Measurements from ENCODE around the gene AFF4. TPM values are rescaled to one million over a fixed set of nuclear protein-coding genes. Genes with fewer than 3 reads are reported as not detected.
A peak's percentile ranks its signal among the peaks of the same experiment; 100 is the strongest.
"Not testable (repeated sequence)": the region's sequence is repeated elsewhere in the genome, so short reads cannot be mapped to it uniquely, and the experiment has no call there.

AFF4 gene, protein sequence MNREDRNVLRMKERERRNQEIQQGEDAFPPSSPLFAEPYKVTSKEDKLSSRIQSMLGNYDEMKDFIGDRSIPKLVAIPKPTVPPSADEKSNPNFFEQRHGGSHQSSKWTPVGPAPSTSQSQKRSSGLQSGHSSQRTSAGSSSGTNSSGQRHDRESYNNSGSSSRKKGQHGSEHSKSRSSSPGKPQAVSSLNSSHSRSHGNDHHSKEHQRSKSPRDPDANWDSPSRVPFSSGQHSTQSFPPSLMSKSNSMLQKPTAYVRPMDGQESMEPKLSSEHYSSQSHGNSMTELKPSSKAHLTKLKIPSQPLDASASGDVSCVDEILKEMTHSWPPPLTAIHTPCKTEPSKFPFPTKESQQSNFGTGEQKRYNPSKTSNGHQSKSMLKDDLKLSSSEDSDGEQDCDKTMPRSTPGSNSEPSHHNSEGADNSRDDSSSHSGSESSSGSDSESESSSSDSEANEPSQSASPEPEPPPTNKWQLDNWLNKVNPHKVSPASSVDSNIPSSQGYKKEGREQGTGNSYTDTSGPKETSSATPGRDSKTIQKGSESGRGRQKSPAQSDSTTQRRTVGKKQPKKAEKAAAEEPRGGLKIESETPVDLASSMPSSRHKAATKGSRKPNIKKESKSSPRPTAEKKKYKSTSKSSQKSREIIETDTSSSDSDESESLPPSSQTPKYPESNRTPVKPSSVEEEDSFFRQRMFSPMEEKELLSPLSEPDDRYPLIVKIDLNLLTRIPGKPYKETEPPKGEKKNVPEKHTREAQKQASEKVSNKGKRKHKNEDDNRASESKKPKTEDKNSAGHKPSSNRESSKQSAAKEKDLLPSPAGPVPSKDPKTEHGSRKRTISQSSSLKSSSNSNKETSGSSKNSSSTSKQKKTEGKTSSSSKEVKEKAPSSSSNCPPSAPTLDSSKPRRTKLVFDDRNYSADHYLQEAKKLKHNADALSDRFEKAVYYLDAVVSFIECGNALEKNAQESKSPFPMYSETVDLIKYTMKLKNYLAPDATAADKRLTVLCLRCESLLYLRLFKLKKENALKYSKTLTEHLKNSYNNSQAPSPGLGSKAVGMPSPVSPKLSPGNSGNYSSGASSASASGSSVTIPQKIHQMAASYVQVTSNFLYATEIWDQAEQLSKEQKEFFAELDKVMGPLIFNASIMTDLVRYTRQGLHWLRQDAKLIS
- 87.7 TPM for total RNA-seq

DNA sequence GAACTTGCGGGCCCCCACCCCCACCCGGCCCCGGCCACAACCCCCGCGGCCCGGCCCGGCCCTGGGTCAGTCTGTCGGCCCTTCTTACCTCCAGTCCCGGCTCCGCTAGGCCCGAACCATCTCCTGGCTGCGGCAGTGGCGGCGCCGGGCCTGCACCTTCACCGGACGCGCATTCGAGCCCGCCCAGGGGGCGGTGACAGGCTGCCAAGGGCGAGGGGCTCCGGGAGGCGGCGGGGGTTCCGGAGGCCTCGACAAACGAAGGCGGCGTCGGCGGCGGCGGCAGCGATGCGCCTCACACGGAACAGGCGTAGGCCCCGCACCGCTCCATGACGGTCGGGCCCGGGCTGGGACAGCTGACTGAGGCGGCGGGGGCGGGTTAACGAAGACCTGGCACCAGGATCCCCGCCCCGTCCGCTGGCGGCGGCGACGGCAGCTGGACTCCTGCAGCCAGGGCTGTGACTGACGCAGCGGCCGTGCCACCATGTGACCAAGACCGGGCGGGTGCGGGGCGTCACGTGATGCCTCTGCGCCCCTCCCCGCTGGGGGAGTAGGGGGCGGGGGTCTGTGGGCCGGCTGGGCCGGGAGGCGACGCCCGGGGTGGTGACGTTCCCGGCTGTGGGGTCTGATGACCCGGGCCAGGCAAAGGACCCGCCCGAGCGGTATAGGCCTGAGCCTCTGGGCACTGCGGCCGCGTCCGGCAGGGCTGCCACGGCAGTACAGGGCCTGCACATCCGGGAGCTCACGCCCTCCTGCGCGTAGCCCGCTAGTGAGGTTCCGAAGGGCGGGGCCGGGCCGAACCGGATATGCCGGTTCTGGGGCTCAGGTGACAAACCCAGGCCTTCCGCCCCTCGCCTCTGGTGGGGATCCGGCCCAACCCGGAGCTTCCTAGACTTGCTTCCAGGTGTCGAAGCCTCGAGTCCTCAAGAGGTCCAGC is at the start of gene AFF4:
Gene AFF4, minus strand, starts transcription at position 464 of the 934 bp plus-strand sequence. CDS start 26,445 bp downstream, outside the sequence.
- peak; percentile 96 for DNase-seq (ENCODE audit: low spot score)

DNA sequence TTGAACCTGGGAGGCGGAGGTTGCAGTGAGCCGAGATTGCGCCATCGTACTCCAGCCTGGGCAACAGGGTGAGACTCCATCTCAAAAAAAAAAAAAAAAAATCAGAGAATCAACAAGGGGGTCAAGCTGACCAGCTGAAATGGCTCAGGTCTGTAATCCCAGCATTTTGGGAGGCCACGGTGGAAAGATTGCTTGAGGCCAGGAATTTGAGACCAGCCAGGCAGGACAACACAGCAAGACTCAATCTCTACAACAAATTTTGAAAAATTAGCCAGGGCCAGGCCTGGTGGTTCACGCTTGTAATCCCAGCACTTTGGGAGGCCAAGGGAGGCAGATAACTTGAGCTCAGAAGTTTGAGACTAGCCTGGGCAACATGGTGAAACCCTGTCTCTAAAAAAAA is 45.0 kb upstream of the AFF4 start:
- DNase-seq (ENCODE audit: low spot score), result not testable (repeated sequence)

DNA sequence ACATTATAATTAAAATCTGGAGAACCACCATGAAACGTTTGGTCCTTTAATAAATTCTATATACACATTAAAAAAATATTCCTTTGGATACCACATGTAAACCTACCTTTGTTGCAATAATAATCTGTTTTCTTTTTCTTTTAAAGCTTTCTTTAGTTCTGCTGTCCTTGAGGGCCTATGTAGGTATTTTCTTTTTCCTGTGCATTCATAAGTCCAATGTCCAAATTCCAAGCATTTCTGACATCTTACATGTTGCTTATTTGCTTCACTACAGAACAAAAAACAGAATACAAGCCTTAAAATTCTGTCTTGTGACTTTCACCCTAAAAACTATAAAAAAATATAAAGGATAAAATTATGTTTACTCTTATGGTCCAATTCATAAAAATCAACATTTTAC is 43.2 kb upstream of the AFF4 start:
- no peak for DNase-seq (ENCODE audit: low spot score)

DNA sequence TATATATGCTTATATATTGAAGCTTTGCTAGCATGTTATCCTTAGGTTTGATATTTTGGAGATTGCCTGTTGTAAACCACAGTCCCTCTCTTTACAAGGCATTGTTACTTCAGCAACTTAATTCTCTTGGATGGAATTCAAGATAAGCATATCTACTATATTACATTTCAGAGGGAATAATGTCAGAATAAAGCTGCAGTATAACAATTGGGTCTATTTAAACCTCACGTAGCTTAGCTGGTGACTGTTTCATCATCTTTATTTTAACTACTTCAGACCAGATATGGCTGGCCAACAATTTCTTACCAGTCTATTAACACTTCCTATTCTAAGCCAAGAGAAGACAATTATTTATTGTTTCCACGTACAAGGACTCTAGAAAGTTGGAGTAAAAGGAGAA is 35.8 kb upstream of the AFF4 start:
- no peak for DNase-seq (ENCODE audit: low spot score)

DNA sequence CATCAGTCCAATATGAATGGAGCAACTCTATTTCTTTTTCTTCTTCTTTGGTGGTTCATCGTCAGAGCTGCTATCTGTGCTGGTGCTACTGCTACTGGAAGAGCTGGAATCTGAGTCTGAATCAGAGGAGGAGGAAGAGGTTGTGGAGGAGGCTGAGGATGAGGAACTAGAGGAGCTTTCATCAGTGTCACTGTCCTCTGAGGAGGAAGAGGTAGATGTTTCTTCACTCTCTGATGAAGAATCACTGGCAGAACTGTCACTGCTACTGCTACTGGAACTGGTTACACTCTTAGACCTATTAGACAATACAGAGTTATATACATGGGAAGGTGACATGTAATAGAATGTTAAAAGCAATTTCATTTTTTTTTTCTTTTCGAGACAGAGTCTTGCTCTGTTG is 35.1 kb upstream of the AFF4 start:
- no peak for DNase-seq (ENCODE audit: low spot score)

DNA sequence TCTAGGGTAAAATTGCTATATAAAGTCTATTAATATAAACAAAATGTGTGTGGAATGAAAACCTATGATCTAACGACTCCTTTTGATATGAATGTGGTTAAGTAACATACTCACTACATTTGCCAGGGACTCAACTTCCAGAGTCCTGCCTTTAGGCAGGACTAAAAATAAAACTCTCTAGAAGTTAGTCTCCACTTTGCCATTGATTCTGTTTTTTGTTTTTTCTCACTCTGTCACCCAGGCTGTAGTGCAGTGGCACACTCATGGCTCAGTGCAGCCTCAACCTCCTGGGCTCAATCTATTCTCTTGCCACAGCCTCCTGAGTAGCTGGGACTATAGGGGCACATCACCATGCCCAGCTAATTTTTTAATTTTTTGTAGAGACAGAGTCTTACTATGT is 32.9 kb upstream of the AFF4 start:
- no peak for DNase-seq (ENCODE audit: low spot score)

DNA sequence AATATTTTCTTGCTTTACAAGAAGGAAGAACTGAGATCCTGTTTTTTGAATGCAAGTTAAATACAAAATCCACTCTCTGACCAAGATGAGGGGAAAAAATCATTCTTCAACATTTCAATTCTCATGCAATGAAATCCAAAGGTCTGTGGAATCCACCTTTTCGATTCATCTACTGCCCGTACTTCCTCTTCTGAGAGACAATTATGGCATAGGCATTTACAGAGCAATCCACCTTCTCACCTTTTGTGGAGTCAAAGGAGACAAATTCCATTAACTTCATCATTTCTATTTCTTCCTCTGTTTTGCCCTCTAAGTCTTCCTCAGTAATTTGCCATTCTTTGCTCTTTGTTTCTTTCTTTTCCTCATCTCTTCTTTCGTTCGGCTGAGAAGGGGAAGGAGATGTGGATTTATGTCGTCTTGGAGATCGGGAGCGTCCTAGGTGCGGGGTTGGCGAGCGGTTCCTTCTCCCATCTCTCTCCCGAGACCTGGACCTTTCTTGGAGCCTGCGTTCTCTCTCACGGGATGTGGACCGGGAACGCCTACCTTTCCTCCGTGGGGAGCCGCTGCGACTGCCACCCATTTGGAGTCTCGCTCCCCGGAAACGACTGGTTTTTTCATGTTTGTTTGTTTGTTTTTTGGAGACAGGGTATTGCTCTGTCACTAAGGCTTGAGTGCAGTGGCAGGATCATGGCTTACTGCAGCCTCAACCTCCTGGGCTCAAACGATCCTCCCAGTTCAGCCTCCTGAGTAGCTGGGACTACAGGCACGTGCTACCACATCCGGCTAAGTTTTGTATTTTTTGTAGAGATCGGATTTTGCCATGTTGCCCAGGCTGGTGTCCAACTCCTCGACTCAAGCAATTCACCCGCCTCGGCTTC is 24.3 kb upstream of the AFF4 start:
- DNase-seq (ENCODE audit: low spot score), result no peak

DNA sequence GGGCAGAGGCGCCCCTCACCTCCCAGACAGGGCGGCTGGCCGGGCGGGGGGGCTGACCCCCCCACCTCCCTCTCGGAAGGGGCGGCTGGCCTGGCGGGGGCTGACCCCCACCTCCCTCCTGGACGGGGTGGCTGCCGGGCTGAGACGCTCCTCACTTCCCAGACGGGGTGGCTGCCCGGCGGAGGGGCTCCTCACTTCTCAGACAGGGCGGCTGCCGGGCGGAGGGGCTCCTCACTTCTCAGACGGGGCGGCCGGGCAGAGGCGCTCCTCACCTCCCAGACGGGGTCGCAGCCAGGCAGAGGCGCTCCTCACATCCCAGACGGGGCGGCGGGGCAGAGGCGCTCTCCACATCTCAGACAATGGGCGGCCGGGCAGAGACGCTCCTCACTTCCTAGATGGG is 19.5 kb upstream of the AFF4 start:
- not testable (repeated sequence) for DNase-seq (ENCODE audit: low spot score)

DNA sequence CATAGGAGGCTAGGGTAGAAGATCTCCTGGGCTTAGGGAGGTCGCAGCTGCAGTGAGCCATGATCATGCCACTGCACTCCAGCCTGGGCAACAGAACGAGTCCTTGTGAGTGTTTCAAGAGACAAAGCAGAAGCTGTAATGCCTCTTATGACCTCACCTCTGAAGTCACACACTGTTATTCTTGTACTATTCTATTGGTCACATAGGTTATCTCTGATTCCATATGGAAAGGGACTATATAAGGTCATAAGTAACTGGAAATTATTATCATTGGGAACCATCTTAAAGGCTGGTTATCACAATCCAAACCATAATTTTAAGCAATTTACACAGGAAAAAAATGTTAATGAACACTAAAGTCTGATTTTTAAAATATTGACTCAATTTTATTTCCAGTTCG is 17.9 kb upstream of the AFF4 start:
- DNase-seq (ENCODE audit: low spot score), result no peak

DNA sequence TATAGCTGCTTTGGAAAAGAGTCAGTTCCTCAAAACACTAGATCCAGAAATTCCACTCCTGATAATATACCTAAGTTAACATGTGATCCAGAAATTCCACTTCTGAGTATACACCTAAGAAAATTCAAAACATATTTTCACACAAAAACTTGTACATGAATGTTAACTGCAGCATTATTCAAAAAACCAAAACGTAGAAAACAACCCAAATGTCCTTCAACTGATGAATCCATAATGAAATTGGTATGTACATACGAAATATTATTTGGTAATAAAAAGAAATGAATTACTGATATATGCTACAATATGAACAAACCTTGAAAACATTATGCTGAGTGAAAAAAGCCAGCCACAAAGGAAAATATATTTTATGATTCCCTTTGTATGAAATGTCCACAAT is 16.5 kb upstream of the AFF4 start:
- DNase-seq (ENCODE audit: low spot score), result no peak

DNA sequence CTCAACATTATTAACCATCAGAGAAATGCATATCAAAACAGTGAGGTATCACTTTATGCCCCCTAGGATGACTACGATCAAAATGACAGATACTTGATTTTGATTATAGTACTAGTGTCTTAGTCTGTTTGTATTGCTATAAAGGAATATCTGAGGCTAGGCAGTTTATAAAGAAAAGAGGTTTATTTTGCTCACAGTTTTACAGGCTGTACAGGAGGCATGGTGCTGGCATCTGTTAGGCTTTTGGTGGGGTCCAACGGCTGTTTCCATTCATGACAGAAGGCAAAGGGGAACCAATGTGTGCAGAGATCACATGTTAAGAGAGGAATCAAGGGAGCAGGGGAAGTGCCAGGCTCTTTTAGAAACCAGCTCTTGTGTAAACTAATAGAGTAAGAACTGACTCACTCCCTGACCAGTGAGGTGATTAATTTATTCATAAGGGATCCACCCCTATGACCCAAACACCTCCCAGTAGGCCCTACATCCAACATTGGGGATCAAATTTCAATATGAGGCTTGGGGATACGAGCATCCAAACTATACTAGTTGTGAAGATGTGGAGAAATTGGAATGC is 16.0 kb upstream of the AFF4 start:
- DNase-seq (ENCODE audit: low spot score), result no peak

DNA sequence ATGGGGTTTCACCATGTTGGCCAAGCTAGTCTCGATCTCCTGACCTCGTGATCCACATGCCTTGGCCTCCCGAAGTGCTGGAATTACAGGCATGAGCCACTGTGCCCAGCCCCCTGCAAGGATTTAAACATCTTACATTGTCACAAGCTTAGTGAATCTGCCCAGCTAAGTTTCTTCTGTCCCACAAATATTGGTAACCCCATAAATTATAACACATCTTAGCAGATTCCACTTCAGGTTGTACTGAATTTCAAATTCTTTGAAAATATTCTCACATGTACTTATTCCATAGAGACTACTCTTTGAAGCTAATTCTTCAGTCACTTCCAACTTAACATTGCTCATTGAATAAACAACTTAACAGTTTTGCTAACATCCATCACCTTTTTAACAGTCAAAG is 13.4 kb upstream of the AFF4 start:
- no peak for DNase-seq (ENCODE audit: low spot score)

DNA sequence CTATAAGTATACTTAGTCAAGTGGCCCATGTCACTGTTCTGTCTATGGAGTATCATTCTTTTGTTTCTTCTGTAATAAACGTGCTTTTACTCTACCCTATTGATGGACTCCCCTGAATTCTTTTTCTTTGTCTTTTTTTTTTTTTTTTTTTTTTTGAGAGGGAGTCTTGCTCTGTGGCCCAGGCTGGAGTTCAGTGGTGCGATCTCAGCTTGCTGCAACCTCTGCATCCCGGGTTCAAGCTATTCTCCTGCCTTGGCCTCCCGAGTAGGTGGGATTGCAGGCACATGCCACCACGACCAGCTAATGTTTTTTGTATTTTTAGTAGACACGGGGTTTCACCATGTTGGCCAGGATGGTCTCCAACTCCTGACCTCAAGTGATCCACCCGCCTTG is 9.0 kb upstream of the AFF4 start:
- DNase-seq (ENCODE audit: low spot score), result not testable (repeated sequence)

DNA sequence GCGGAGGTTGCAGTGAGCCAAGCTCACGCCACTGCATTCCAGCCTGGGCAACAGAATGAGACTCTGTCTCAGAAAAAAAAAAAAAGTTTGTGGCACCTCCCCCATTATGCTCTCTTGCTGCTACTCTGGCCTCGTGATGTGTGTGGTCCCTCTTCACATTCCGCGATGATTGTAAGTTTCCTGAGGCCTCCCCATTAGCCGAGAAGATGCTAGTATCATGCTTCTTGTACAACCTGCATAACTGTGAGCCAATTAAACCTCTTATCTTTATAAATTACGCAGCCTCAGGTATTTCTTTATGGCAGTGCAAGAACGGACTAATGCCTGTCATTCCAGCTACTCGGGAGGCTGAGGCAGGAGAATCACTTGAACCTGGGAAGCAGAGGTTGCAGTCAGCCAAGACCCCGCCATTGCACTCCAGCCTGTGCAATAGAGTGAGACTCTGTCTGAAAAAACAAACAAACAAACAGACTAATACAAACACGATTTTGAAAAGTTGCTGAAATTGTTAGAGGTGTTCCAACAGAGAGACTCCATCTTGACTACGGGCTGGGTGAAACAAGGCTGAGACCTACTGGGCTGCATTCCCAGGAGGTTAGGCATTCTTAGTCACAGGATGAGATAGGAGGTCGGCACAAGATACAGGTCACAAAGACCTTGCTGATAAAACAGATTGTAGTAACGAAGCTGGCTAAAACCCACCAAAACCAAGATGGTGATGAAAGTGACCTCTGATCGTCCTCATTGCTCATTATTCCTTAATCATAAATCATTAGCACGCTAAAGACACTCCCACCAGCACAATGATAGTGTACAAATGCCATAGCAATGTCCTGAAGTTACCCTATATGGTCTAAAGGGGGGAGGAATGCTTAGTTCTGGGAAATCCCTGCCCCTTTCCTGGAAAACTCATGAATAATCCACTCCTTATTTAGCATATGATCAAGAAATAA is 8.3 kb upstream of the AFF4 start:
- DNase-seq (ENCODE audit: low spot score), result no peak

DNA sequence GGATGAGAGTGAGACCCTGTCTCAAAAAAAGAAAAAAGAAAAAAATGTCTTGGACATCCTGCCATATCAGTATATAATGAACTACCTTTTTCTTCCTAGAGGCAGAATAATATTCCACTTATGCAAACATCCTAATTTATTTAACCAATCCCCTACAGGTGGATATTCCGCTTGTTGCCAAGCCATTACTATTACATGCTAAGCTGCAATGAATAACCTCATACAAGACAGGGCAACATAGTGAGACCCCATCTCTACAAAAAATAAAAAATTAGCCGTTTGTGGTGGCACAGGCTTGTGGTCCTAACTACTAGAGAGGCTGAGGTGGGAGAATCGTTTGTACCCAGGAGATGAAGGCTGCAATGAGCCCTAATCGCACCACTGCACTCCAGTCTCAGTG is 1.7 kb upstream of the AFF4 start:
- DNase-seq (ENCODE audit: low spot score), result no peak

DNA sequence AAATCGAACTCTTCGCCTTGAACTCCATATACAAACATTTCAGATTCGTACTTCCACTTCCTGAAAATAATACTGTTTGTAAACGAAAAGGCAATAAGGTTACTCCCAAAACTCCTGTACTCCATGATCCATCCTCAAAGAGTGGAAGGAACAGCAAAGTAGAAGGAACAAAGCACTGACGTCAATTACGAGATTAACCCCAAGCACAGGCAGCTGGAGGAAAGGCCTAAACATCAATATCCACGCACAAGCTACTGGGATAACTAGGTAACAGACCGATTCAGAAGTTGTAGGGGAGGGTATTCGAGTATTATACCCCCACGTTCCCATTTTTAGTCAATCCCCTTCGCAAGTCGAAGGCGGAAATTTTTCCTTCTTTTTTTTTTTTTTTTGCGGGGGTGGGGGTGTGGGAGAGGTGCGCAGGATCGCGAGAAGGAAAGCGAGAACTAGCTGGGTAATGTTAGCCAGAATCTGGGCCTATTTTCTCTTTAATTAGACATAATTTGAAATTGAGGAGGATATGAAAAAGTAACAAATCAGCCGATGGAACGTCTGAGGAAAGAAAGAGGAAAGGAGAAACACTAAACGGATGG is 909 bp downstream of the AFF4 start:
- DNase-seq (ENCODE audit: low spot score), result peak; percentile 17

DNA sequence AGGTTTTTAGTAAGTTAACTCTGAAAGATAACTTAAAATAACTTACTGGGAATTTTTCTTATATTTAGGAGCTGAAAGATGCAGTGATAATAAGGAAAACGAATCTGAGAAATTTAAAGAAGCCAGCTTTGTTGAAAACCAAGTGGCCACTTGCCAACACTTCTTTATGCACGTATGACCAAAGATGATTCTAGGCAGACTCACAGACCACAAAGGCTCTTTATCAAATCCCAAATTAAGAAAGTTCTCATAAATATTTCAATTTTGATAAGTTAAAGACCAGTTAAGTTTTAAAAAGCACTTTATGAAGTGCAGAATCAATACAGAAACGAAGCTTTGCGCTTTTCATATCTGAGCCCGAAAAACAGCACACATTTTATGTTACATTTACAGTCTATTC is 1.5 kb downstream of the AFF4 start:
- DNase-seq (ENCODE audit: low spot score), result no peak

DNA sequence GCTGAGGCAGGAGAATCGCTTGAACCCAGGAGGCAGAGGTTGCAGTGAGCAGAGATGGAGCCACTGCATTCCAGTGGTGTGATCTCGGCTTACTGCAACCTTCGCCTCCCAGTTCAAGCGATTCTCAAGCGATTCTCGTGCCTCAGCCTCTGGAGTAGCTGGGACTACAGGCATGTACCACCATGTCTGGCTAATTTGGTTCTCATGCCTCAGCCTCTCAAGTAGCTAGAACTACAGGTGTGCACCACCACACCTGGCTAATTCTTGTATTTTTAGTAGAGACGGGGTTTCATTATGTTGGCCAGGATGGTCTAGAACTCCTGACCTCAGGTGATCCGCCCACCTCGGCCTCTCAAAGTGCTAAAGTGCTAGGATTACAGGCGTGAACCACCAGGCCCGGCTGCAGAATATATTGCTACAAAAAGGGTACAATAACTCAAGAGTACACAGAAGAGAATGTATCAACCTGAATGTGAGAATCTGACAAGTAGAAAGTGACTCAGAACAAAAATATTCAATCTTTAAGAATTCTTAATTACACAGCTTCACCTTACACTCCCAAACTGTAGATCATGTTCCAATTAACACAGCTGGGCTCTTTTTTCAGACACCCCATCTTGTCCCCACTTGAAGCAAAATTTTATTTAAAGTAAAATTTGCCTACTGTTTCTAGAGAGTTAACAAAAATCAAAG is 2.2 kb downstream of the AFF4 start:
- DNase-seq (ENCODE audit: low spot score), result not testable (repeated sequence)

Data from mucosa of gallbladder (tissue), 1 donor.